K562 (cell line): ENCODE measurements around the gene ZNF302.

Experiments used
- MTA3 ChIP-seq: fragments of 450-650 bp; formaldehyde crosslinking; IDR thresholded peaks from 2 replicates; pipeline ENCODE4 v1.6.1; 2017; ENCODE audit warnings: mild to moderate bottlenecking, borderline replicate concordance
- RAD21 ChIP-seq, 2 experiments: fragments of 250-450 bp in 1 of 2; fragments of 450-650 bp in 1 of 2; sonication (Bioruptor Pico) in 1 of 2; formaldehyde crosslinking in 1 of 2; IDR thresholded peaks in 1 of 2; conservative IDR thresholded peaks in 1 of 2; 2 replicates each; pipeline versions ENCODE4 v1.4.0 to v1.8.0; 2020 to 2022; ENCODE audit warnings: mild to moderate bottlenecking in 2 of 2, moderate library complexity in 1 of 2
- SMAD2 ChIP-seq: fragments of 150-350 bp; IDR thresholded peaks from 2 replicates; pipeline ENCODE4 v1.6.1; 2014; ENCODE audit warnings: low read depth, mild to moderate bottlenecking, low read length
- UBTF ChIP-seq, 2 experiments: IDR thresholded peaks; 2 replicates each; pipeline ENCODE4 v1.6.1; 2012; ENCODE audit warnings: improper control_type of control experiment in 2 of 2, low read depth in 2 of 2, low read length in 2 of 2, borderline replicate concordance in 1 of 2

- TF ChIP-seq RAD21 (CRISPR knock-in tag; conservative IDR thresholded peaks at IDR 0.05 in 1 of 2, IDR thresholded peaks at IDR 0.05 in 1 of 2): no peak
- no peak for TF ChIP-seq UBTF (IDR thresholded peaks at IDR 0.05; ENCODE audit: borderline replicate concordance in 1 of 2, low read depth in 2 of 2, low read length in 2 of 2)
- no peak for TF ChIP-seq SMAD2
- TF ChIP-seq MTA3: no peak
These were observed 12.6 kb upstream of the ZNF302 start for GRCh38 chr19:34664870-34665269.
